Measurements from ENCODE around the gene CNTFR. TPM values are rescaled to one million over a fixed set of nuclear protein-coding genes. Genes with fewer than 3 reads are reported as not detected.
A peak's percentile ranks its signal among the peaks of the same experiment; 100 is the strongest.

CNTFR gene
- total RNA-seq, 1 donor from 2014 or later, result 2.7 TPM

DNA sequence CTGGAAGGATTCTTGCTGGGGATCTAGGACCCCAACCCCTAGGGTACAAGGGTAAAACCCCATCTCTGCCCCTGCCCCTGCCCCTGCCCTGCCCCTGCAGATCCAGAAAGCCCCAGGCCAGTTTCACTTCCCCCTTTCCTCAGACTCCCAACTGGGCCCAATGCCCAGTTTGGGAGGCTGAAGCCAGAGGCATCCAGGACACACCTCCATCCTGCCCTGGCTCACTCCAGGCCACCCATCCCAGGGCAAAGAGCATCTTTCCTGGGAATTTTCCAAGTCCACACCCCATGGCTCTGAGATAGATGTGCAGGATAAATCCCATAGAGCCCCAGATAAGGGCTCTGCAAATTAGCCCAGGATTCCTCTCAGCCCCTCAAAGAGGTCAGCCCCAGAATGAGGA, 17.4 kb downstream of the CNTFR start:
- Mint-ChIP-seq H3K27me3 (peaks cover 74% of the 10 kb centered on the region), H3K27ac (no peak overlapping the region), H3K4me1 (ENCODE audit: low read depth) (peaks cover 7% of the 10 kb centered on the region), H3K9me3 (ENCODE audit: low read depth) (no peaks in the 10 kb centered on the region), H3K36me3 (ENCODE audit: insufficient read depth) (no peaks in the 10 kb centered on the region), H3K4me3 (ENCODE audit: low read depth) (no peak overlapping the region)
- DNase-seq (ENCODE audit: low spot score, unreplicated experiment), result no peak
- TF ChIP-seq, protein P1, sequence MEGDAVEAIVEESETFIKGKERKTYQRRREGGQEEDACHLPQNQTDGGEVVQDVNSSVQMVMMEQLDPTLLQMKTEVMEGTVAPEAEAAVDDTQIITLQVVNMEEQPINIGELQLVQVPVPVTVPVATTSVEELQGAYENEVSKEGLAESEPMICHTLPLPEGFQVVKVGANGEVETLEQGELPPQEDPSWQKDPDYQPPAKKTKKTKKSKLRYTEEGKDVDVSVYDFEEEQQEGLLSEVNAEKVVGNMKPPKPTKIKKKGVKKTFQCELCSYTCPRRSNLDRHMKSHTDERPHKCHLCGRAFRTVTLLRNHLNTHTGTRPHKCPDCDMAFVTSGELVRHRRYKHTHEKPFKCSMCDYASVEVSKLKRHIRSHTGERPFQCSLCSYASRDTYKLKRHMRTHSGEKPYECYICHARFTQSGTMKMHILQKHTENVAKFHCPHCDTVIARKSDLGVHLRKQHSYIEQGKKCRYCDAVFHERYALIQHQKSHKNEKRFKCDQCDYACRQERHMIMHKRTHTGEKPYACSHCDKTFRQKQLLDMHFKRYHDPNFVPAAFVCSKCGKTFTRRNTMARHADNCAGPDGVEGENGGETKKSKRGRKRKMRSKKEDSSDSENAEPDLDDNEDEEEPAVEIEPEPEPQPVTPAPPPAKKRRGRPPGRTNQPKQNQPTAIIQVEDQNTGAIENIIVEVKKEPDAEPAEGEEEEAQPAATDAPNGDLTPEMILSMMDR (IDR thresholded peaks at IDR 0.05; ENCODE audit: unreplicated experiment), result no peak

DNA sequence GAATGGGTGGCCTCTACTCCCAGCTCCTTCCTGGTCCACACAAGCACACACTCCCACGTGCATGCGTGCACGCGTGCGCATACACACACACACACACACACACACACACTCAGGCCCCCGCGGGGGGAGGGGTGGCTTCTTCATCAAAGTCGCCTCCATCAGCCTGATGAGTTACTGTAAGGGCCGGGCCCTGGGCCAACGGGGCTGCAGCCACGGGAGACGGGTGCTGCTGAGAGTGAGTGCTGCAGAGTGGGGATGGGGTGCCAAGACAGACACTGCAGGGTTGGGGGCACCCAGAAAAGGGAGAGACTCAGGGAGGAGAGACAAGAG, 18.1 kb downstream of the CNTFR start:
- TF ChIP-seq, protein P1 (IDR thresholded peaks at IDR 0.05; ENCODE audit: unreplicated experiment), result no peak
- Mint-ChIP-seq H3K27ac (no peak overlapping the region), H3K27me3 (peaks cover 74% of the 10 kb centered on the region), H3K4me3 (ENCODE audit: low read depth) (no peak overlapping the region), H3K36me3 (ENCODE audit: insufficient read depth) (no peaks in the 10 kb centered on the region), H3K9me3 (ENCODE audit: low read depth) (no peaks in the 10 kb centered on the region), H3K4me1 (ENCODE audit: low read depth) (peaks cover 4% of the 10 kb centered on the region)
- DNase-seq (ENCODE audit: low spot score, unreplicated experiment), result no peak

DNA sequence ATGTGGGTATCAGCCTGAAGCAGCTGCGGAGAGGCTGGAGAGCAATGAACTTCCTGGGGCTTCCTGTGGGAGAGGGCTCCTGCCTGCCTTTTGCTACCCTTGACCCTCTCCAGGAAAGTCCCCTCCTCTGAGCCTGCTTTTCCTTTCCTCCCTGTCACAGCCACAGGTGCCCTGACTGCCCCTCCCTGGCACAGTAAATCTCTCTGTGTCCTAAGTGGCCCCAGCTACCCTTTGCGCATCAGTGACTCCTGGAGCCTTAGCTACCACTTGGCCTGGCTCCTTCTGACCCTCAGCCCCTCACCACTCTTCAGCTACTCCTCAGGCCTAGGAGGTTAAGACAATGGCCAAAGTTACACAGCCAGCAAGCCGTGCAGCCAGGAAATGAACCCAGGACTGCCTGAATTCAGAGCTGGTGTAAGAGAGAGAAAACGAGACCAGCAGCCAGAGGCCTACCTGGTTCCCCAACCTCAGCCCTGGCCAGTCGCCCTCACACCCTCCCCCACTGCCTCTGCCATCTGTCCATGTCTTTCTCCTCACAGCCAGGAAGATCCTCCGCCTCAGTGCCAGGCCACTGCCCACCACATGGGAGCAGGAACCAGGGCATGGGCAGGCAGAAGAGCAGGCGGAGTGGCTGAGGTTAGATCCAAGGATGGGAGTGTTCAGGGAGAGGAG, 18.6 kb downstream of the CNTFR start:
- H3K27ac Mint-ChIP-seq, result peak overlapping the region; percentile 59
- H3K9me3 Mint-ChIP-seq (ENCODE audit: low read depth), result no peaks in the 10 kb centered on the region
- H3K27me3 Mint-ChIP-seq, result peaks cover 69% of the 10 kb centered on the region
- TF ChIP-seq, protein P1 (IDR thresholded peaks at IDR 0.05; ENCODE audit: unreplicated experiment), result no peak
- H3K36me3 Mint-ChIP-seq (ENCODE audit: insufficient read depth), result no peaks in the 10 kb centered on the region
- H3K4me3 Mint-ChIP-seq (ENCODE audit: low read depth), result no peak overlapping the region
- no peak for DNase-seq (ENCODE audit: low spot score, unreplicated experiment)
- peaks cover 3% of the 10 kb centered on the region for H3K4me1 Mint-ChIP-seq (ENCODE audit: low read depth)

DNA sequence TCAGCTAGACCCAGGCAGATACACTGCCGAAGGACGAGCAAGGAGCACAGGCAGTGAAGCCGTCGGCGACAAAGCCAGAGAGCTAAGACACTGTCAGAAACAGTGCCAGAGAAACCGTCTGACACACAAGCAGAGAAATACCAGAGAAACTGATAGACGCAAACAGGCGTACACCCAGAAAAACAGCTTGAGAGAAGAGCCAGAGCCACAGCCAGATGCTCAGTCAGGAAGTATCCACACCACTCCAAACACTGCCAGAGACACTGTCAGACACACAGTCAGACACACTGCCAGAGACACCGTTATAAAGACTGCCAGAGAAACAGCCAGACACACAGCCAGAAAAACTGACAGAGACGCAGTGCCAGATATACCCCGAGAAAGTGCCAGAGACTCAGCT, 19.1 kb downstream of the CNTFR start:
- TF ChIP-seq, protein P1 (IDR thresholded peaks at IDR 0.05; ENCODE audit: unreplicated experiment), result no peak
- no peak for DNase-seq (ENCODE audit: low spot score, unreplicated experiment)
- Mint-ChIP-seq H3K27ac (no peak overlapping the region), H3K27me3 (peaks cover 66% of the 10 kb centered on the region), H3K9me3 (ENCODE audit: low read depth) (no peaks in the 10 kb centered on the region), H3K4me3 (ENCODE audit: low read depth) (no peak overlapping the region), H3K4me1 (ENCODE audit: low read depth) (peaks cover 1% of the 10 kb centered on the region), H3K36me3 (ENCODE audit: insufficient read depth) (no peaks in the 10 kb centered on the region)

DNA sequence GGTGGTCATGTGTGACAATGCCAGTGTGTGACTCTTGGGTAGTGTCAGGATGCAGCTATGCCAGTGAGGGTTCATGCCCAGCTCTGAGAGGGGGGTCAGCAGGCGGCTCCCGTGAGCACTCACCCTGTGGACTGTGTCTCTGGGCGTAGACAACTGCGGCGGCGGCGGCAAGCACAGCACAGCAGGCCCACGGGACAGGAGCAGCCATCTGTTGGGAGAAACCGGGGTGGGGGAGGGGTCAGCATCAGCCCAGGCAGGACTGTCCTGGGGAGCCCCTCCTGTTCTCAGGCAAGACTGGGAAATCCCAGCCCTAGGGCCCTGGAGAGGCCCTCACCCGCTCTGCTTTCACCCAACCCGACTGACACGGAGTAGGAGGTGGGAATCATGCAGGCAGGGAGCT, 20.8 kb downstream of the CNTFR start:
- peaks cover 1% of the 10 kb centered on the region for H3K4me1 Mint-ChIP-seq (ENCODE audit: low read depth)
- H3K27me3 Mint-ChIP-seq, result peaks cover 72% of the 10 kb centered on the region
- no peaks in the 10 kb centered on the region for H3K9me3 Mint-ChIP-seq (ENCODE audit: low read depth)
- TF ChIP-seq, protein P1 (IDR thresholded peaks at IDR 0.05; ENCODE audit: unreplicated experiment), result no peak
- DNase-seq (ENCODE audit: low spot score, unreplicated experiment), result no peak
- no peaks in the 10 kb centered on the region for H3K36me3 Mint-ChIP-seq (ENCODE audit: insufficient read depth)
- no peak overlapping the region for H3K27ac Mint-ChIP-seq
- H3K4me3 Mint-ChIP-seq (ENCODE audit: low read depth), result no peak overlapping the region
